Caco-2 (cell line): ENCODE measurements around the gene IFNW1. TPM values are rescaled to one million over a fixed set of nuclear protein-coding genes. Genes with fewer than 3 reads are reported as not detected.

Experiments used
- BruUV-seq: library from RNA; stranded (reverse); fragments of 400-500 nt; replicated peaks from 2 replicates; lab custom pipeline; 2021; lab: Mats Ljungman, UMichigan
- CTCF ChIA-PET: fragments of 300-600 bp; sonication (Branson Sonifier 250); formaldehyde crosslinking; loops from one replicate; lab custom pipeline; 2022; ENCODE audit warnings: antibody characterized with exemption; lab: Charles Lee
- POLR2A ChIA-PET: fragments of 300-600 bp; sonication (Branson Sonifier 250); formaldehyde crosslinking; loops from one replicate; lab custom pipeline; 2022; ENCODE audit warnings: antibody characterized with exemption; lab: Charles Lee
- DNase-seq, 2 experiments: peaks; one replicate each; pipeline versions ENCODE4 v3.0.0 to v3.0.0-alpha.2; 2020 to 2022
- H3K27me3 ChIP-seq: replicated peaks from 2 replicates; pipeline ENCODE4 v1.6.0; 2011; ENCODE audit warnings: low read length; ENCODE audit not compliant: control insufficient read depth, insufficient read depth
- H3K36me3 ChIP-seq: 2 replicates; pipeline ENCODE4 v1.5.1; 2011; ENCODE audit warnings: low read length; ENCODE audit not compliant: control insufficient read depth, insufficient read depth
- H3K4me1 ChIP-seq: fragments of 250-450 bp; sonication (Bioruptor Pico); 2 replicates; pipeline ENCODE4 v1.5.1; 2020; ENCODE audit warnings: mild to moderate bottlenecking
- H3K4me3 ChIP-seq: 2 replicates; pipeline ENCODE4 v1.5.1; 2011; ENCODE audit warnings: low read depth, mild to moderate bottlenecking, control low read depth, low read length
- H3K9me3 ChIP-seq: fragments of 250-450 bp; sonication (Bioruptor Pico); 2 replicates; pipeline ENCODE4 v1.5.1; 2020; ENCODE audit warnings: mild to moderate bottlenecking, moderate library complexity
- H3K27ac Mint-ChIP-seq: one replicate; pipeline ENCODE4 v1.8.0; 2022; ENCODE audit warnings: mixed read lengths; ENCODE audit not compliant: unreplicated experiment
- H3K27me3 Mint-ChIP-seq: one replicate; pipeline ENCODE4 v1.8.0; 2022; ENCODE audit warnings: mixed read lengths; ENCODE audit not compliant: insufficient read depth, unreplicated experiment
- H3K36me3 Mint-ChIP-seq: one replicate; pipeline ENCODE4 v1.8.0; 2022; ENCODE audit warnings: mild to moderate bottlenecking, mixed read lengths; ENCODE audit not compliant: insufficient read depth, unreplicated experiment
- H3K4me1 Mint-ChIP-seq: one replicate; pipeline ENCODE4 v1.8.0; 2022; ENCODE audit warnings: low read depth, mixed read lengths; ENCODE audit not compliant: unreplicated experiment
- H3K4me3 Mint-ChIP-seq: one replicate; pipeline ENCODE4 v1.8.0; 2022; ENCODE audit warnings: mild to moderate bottlenecking, moderate library complexity, mixed read lengths; ENCODE audit not compliant: unreplicated experiment
- H3K9me3 Mint-ChIP-seq: one replicate; pipeline ENCODE4 v1.8.0; 2022; ENCODE audit warnings: mixed read lengths; ENCODE audit not compliant: unreplicated experiment
- CTCF ChIP-seq, 2 experiments: fragments of 200-600 bp in 1 of 2; IDR thresholded peaks; 1 replicate in 1 of 2; 2 replicates in 1 of 2; pipeline versions ENCODE4 v1.5.1 to v1.8.0; 2011 to 2022; ENCODE audit warnings: antibody characterized with exemption in 1 of 2, control low read depth in 1 of 2, inconsistent platforms in 1 of 2, low read depth in 1 of 2, low read length in 1 of 2, mild to moderate bottlenecking in 1 of 2, moderate library complexity in 1 of 2; ENCODE audit not compliant: insufficient read depth in 1 of 2, severe bottlenecking in 1 of 2, unreplicated experiment in 1 of 2
- intact Hi-C: fragments of 100-400 bp; cut with micrococcal nuclease; formaldehyde crosslinking; loops from one replicate; pipeline ENCODE4 v1.10.0; 2022; ENCODE audit not compliant: unreplicated experiment
- total RNA-seq: library from RNA; stranded (reverse); gene quantifications from 2 replicates; pipeline ENCODE4 v1.2.3, GENCODE V29; 2022

The IFNW1 gene
- total RNA-seq, 1 experiment from 2014 or later = not detected

DNA sequence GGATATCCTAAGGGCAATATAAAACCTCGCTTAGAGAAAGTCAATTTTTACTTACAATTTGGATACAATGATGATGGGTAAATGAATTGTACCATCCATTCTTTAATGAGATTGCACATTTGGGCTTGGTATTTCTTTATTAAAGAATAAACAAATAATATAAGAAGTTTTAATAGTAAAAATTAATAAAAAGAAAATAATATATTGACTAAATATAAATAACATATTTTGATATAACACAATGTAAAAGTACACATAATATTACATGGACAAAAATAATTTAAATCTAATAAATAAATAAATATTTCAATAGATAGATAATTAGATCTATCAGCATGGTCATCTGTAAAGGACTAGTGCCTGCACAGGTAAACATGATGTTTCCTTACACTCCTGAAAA is 23.9 kb upstream of the IFNW1 start:
- intact Hi-C loops = no loop called here
- POLR2A ChIA-PET = no interaction called here

GRCh38 chr9:21160178-21160577 is 18.5 kb upstream of the IFNW1 start:
- no peak overlapping the region for H3K4me3 Mint-ChIP-seq
- DNase-seq = no peak
- no peak for TF ChIP-seq CTCF (IDR thresholded peaks at IDR 0.05; ENCODE audit: insufficient read depth in 1 of 2, low read depth in 1 of 2, low read length in 1 of 2, severe bottlenecking in 1 of 2, unreplicated experiment in 1 of 2)
- H3K27me3 Mint-ChIP-seq = peaks cover 13% of the 10 kb centered on the region
- H3K4me1 ChIP-seq = no peaks in the 10 kb centered on the region
- ChIA-PET CTCF (no interaction called here), POLR2A (no interaction called here)
- H3K4me3 ChIP-seq = no peak overlapping the region
- H3K36me3 Mint-ChIP-seq = no peaks in the 10 kb centered on the region
- H3K9me3 Mint-ChIP-seq = no peaks in the 10 kb centered on the region
- H3K9me3 ChIP-seq = no peaks in the 10 kb centered on the region
- H3K4me1 Mint-ChIP-seq = no peaks in the 10 kb centered on the region
- H3K36me3 ChIP-seq = no peaks in the 10 kb centered on the region
- intact Hi-C loops = no loop called here
- no peaks in the 10 kb centered on the region for H3K27me3 ChIP-seq
- BruUV-seq = no TSS peak
- H3K27ac Mint-ChIP-seq = no peak overlapping the region

More for the DNA sequence above, 23.9 kb upstream of the IFNW1 start:
- H3K27ac Mint-ChIP-seq = no peak overlapping the region
- no peaks in the 10 kb centered on the region for H3K36me3 Mint-ChIP-seq
- no peaks in the 10 kb centered on the region for H3K4me1 Mint-ChIP-seq
- Histone ChIP-seq H3K27me3 (no peaks in the 10 kb centered on the region), H3K36me3 (no peaks in the 10 kb centered on the region), H3K4me3 (no peak overlapping the region), H3K9me3 (no peaks in the 10 kb centered on the region), H3K4me1 (no peaks in the 10 kb centered on the region)
- H3K4me3 Mint-ChIP-seq = no peak overlapping the region
- peaks cover 10% of the 10 kb centered on the region for H3K27me3 Mint-ChIP-seq
- CTCF ChIA-PET = no interaction called here
- no peak for TF ChIP-seq CTCF (IDR thresholded peaks at IDR 0.05; ENCODE audit: insufficient read depth in 1 of 2, low read depth in 1 of 2, low read length in 1 of 2, severe bottlenecking in 1 of 2, unreplicated experiment in 1 of 2)
- no peaks in the 10 kb centered on the region for H3K9me3 Mint-ChIP-seq
- DNase-seq = no peak
- no TSS peak for BruUV-seq

DNA sequence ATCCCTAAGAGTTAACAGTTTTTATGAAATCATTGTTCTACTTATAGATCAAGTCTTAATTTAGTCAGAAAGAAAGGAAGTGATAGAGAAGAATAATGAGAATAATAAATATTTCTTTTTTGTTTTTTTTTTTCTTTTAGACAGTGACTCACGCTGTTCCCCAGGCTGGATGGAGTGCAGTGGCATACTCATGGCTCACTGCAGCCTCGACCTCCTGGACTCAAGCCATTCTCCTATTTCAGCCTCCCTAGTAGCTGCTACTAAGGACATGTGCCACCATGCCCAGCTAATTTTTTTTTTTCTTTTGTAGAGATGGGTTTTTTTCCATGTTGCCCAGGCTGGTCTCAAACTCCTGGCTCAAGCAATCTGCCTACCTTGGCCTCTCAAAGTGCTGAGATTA is 13.9 kb upstream of the IFNW1 start:
- POLR2A ChIA-PET = no interaction called here
- no peak for TF ChIP-seq CTCF (IDR thresholded peaks at IDR 0.05; ENCODE audit: insufficient read depth in 1 of 2, low read depth in 1 of 2, low read length in 1 of 2, severe bottlenecking in 1 of 2, unreplicated experiment in 1 of 2)
- Mint-ChIP-seq H3K4me3 (no peak overlapping the region), H3K9me3 (no peaks in the 10 kb centered on the region), H3K36me3 (no peaks in the 10 kb centered on the region), H3K4me1 (no peaks in the 10 kb centered on the region), H3K27ac (no peak overlapping the region), H3K27me3 (peaks cover 6% of the 10 kb centered on the region)
- no peaks in the 10 kb centered on the region for H3K36me3 ChIP-seq
- DNase-seq = no peak
- H3K4me3 ChIP-seq = no peak overlapping the region
- H3K27me3 ChIP-seq = no peaks in the 10 kb centered on the region
- CTCF ChIA-PET = interaction anchor here (0.7 kb wide), 1 partner anchor 241 kb away, joined by 3 read pairs; no protein-coding TSS in a partner anchor
- H3K4me1 ChIP-seq = no peaks in the 10 kb centered on the region
- BruUV-seq = no TSS peak
- H3K9me3 ChIP-seq = no peaks in the 10 kb centered on the region
- intact Hi-C loops = no loop called here
